Inflammatory macrophage treated with lipopolysaccharide for 1 hour (primary cell): ENCODE measurements around the gene ELOVL7.

Experiments used
- DNase-seq, 2 donors: peaks; one replicate each; pipeline ENCODE4 v3.0.0-alpha.2; 2020 to 2022

Gene ELOVL7

DNA sequence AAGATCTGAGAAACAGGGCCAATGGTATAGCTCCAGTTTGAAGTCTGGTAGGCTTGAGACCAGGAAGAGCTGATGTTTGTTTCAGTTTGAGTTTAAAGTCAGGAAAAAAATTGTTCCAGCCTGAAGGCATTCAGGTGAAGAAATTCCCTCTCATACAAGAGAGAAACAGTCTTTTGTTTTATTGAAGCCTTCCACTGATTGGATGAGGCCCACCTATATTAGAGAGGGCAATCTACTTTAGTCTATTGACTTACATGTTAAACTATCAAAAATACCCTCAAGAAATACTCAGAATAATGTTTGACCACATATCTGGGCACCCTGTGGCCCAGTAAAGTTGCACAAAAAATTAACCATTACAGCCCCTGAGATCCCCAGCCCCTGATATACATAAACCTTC lies 138.9 kb downstream of the ELOVL7 start:
- DNase-seq = no peak

DNA sequence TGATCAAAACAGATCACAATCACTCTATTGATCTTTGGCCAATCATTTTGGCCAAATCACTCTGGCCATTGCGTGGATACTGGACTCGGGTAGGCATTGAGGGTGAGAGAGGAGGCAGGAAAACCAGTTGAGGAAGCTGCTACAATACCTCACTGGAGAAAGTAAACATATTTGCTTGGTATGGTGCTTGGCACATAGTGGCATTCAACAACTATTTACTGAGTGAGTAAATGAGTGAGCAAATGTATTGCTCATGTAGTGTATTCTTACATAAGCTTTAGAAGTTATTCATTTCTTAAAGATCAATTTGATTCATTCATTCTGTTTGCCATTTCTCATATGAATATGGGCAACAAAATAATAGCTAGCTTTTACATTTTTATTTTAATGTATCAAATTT lies 140.1 kb downstream of the ELOVL7 start:
- no peak for DNase-seq
